H1 (cell line): ENCODE measurements around the gene UNC13D.

Source experiments
- CTCF ChIP-seq, 3 experiments: IDR thresholded peaks; 1 replicate in 2 of 3; 2 replicates in 1 of 3; pipeline versions ENCODE4 v1.5.1 to v1.6.1; 2011; ENCODE audit warnings: low read length in 3 of 3, mild to moderate bottlenecking in 3 of 3, inconsistent platforms in 2 of 3, low read depth in 1 of 3, moderate library complexity in 1 of 3; ENCODE audit not compliant: insufficient read depth in 1 of 3; ENCODE audit errors: control extremely low read depth in 1 of 3
- EP300 ChIP-seq, 2 experiments: IDR thresholded peaks; 1 replicate in 1 of 2; 2 replicates in 1 of 2; pipeline ENCODE4 v1.6.1; 2011 to 2012; ENCODE audit warnings: low read depth in 2 of 2, low read length in 2 of 2, mild to moderate bottlenecking in 2 of 2, borderline replicate concordance in 1 of 2, inconsistent platforms in 1 of 2, moderate library complexity in 1 of 2
- KDM1A ChIP-seq: fragments of 200-600, 300-600 bp; sonication (generic); IDR thresholded peaks from 2 replicates; pipeline ENCODE4 v1.7.1; 2016; ENCODE audit warnings: mild to moderate bottlenecking, low read length, borderline replicate concordance

- TF ChIP-seq CTCF (IDR thresholded peaks at IDR 0.05; ENCODE audit: control extremely low read depth in 1 of 3, insufficient read depth in 1 of 3, low read depth in 1 of 3, low read length in 3 of 3) = no peak
- no peak for TF ChIP-seq KDM1A
- no peak for TF ChIP-seq EP300 (IDR thresholded peaks at IDR 0.05; ENCODE audit: borderline replicate concordance in 1 of 2, low read depth in 2 of 2, low read length in 2 of 2)
Measured at GRCh38 chr17:75815399-75815798, 28.8 kb downstream of the UNC13D start.
